T-helper 22 cell (primary cell): ENCODE results near the gene GFRA1.
"Not testable (repeated sequence)": the region's sequence is repeated elsewhere in the genome, so short reads cannot be mapped to it uniquely, and the experiment has no call there.

ENCODE experiments used
- DNase-seq: peaks from one replicate; pipeline ENCODE4 v3.0.0-alpha.2; 2020; ENCODE audit warnings: low read depth

Gene GFRA1

DNA sequence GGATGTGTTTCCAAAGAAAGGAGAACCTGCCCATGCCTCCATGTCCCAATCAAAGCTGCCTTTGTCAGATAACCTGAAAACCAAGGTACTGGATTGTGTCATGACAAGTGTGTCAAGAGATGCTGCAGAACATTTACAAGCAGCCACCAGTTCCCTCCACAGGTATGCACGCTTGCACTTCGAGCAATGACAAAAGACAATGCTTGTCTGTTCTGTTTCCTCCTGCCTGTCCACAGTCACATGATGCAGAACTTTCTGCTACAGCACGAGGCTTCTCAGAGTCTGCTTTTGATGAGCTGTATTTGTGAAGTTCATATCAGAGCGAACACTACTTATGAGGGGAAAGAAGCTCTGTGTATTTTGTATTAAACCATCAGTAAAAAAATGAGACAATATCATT lies 209.9 kb downstream of the GFRA1 start:
- DNase-seq = no peak

DNA sequence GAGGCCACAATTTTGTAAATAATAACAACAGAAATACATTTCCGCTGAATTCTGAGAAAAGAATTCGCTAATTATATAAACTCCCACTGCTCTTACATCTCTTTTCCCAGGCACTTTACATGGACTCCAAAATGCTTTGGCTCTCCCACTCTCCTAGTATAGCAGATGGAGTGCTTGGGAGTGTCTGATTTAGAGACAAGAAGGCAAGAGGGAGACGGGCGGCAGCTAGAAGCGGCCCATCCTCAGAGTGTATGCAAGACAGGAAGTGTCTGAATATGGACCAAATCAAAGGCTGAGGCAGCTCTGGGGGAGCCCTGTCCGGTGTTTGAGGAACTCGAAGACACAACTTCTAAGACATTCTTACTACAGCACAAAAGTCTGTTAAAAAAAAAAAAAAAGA lies 212.1 kb downstream of the GFRA1 start:
- no peak for DNase-seq

DNA sequence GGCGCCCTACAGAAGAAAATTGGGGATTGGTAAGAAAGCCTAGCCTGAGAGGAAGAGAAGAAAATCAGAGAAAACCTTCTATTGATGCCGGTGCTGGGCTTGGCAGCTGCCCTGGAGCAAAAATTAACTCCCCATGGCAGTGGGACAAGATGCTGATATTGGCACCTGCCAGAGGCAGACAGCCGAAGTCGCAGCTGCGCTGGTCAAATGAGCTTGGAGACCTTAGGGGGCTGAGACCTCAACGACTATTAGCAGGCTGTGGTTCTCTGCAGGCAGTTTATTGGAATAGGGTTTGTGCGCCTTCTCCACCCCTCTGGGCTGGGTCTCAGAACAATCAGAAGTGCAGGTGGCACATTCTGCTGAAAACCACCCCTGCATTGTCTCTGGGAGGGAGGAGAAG lies 213.7 kb downstream of the GFRA1 start:
- DNase-seq = no peak

DNA sequence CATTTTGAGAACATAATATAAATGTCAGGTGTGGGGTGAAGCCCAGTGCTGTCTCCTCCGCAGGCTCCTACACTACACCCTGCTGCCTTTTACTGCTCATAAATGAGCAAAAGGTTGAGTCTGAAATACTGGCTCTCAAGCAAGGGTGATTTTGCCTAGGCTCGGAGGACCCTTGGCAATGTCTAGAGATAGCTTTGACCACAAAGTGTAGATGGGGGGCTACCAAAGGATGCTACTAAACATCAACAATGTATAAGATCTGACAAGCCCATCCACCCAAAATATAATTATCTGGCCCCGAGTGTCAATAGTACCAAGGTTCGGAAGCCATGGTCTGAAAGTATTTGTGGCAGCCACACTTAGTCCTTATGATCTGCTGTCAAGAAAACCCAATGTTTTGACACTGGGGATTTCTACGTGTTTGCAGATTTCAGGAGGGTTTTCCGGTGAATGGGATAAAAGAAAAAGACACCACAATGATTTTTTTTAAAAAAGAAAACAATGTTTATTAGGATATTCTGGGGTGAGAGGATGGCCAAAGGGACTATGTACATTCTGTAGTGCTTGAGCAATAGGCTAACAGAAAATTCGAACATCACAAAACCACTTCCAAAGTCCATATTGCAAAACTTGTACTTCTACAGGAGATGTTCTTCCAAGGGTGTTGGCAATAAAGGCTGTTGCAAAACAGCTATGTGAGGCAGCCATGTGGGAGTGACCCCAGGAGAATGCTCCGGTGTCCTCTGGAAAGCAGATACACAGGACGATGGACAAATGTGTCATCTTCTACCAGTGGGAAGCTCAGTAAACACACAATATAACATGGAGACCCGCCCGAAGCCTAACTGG lies 216.3 kb downstream of the GFRA1 start:
- DNase-seq = no peak

DNA sequence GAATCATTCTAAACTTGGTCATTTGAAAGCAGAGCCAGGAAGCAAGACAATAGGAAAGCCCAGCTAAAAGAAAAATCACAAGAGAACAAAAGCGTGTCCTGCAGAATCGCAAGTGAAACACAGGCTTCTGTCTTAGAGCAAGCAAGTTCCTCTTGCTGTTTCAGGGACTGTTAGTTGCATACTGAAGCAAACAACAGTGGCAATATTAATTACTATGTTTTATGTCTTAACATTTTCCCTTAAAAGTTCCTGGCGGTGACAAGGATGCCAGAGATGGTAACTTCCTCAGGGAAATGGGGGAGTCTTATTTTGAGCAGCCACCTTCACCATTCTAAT lies 217.1 kb downstream of the GFRA1 start:
- DNase-seq = no peak

DNA sequence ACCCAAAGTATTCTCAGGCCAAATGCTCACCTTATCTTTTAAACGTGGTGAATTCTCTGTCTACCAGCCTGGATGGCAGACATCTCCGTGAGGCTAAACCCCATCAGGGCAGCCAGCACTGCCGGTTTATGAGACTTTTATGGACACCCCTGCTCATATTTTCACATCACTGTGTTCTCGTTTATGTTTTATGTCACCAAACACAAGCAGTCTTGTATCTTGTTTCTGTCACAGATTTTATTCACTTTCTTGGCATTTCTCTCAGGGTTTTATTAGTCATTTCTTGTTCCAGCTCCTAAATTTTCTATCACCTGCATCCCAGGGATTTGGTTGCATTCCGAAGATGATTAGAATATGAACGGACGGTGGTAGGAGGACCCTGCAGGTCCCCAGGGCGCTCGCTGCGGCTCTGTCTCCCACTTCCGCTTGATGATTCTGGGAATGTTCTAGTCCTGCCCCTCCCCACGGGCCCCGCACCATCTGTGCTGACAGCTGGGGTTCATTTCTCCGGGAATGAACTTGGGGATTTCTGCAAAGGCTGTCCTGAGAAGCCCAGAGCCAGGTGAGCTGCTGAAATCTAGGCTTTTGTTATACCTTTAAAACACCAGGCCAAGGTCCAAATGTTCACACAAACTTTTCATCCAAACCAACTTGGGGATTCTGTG lies 217.6 kb downstream of the GFRA1 start:
- no peak for DNase-seq

DNA sequence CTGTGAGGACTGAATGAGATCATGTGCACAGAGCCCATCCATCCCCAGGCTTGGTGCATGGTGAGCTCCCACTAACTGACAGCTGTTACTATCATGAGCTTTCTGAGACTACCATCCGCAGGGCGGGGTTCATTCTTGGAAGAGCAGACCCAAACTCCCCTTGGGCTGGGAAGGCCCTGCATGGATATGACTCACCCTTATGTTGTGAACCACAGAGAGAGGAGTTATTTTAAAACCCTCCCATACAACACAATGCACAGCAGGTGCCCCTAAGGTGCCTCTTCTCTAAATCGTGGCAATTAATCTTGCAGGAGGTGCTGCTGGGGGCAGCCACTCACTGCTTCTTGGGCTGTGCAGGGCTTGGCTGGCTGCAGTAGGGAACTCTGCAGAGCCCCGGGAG lies 219.1 kb downstream of the GFRA1 start:
- no peak for DNase-seq

DNA sequence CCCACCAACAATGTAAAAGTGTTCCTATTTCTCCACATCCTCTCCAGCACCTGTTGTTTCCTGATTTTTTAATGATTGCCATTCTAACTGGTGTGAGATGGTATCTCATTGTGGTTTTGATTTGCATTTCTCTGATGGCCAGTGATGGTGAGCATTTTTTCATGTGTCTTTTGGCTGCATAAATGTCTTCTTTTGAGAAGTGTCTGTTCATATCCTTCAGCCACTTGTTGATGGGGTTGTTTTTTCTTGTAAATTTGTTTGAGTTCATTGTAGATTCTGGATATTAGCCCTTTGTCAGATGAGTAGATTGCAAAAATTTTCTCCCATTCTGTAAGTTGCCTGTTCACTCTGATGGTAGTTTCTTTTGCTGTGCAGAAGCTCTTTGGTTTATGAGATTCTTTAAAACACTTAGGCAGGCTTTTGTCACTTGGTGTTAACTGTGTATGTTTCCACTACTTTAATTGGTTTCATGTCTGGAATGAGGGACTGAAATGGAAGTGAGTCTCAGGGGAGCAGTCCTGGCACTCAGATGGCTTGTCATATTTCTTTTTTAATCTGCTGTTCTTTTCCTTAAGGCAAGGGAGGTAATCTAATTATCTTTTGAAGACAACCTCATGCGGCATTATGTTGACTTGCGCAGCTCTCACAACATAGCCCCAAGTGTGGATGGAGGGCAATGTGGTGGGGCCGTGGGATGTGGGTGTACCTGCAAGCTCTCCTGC lies 219.8 kb downstream of the GFRA1 start:
- not testable (repeated sequence) for DNase-seq

DNA sequence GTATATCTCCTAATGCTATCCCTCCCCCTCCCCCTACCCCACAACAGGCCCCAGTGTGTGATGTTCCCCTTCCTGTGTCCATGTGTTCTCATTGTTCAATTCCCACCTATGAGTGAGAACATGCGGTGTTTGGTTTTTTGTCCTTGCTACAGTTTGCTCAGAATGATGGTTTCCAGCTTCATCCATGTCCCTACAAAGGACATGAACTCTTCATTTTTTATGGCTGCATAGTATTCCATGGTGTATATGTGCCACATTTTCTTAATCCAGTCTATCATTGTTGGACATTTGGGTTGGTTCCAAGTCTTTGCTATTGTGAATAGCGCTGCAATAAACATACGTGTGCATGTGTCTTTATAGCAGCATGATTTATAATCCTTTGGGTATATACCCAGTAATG lies 220.5 kb downstream of the GFRA1 start:
- DNase-seq = not testable (repeated sequence)

DNA sequence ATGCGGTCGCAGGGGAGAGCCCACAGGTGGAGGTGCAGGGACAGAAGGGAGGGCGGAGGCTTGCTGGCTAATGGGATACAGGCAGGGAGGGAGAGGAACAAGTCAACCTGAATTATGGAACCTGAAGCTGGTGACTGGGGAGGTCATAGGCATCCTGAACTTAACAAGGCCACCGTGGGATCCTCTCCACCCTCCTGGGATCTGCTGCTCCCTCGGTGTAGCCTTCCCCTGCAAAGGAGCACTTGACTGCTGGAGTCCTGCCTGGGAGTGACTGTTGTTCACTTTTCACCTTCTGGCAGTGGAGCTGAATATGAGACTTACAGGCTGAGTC lies 223.1 kb downstream of the GFRA1 start:
- no peak for DNase-seq

DNA sequence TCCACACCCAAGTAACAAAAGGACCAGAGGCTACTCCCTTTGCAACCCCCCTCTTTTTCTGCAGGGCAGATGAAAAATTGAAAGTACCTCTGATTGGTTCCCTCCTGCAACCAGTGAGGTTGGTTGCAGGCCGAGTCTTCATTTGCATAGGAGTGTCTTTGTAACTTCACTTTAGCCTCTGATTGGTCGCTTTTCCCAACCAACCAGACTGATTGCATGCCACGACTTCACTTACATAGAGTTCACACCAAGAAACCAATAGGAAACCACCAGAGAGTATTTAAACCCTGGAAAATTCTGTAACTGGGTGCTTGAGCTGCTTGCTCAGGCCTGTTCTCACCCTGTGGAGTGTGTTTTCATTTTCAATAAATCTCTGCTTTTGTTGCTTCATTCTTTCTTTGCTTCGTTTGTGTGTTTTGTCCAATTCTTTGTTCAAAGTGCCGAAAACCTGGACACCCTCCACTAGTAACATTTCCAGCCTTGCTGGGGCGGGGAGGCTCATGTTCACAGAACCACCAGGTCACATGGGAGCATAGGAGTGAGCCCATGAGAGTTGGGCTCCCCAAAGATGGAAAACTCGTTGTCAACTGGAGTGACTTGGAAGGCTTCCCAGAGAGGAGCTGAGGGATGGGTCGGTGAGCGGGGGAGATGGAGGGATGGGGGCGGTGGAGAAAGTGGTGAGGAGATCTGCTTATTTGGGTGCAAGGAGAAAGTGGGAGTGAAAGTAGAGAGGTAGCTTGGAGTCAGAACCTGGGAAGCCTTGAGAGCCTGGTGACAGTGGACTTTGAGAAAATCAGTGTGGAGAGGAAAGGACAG lies 223.6 kb downstream of the GFRA1 start:
- no peak for DNase-seq

DNA sequence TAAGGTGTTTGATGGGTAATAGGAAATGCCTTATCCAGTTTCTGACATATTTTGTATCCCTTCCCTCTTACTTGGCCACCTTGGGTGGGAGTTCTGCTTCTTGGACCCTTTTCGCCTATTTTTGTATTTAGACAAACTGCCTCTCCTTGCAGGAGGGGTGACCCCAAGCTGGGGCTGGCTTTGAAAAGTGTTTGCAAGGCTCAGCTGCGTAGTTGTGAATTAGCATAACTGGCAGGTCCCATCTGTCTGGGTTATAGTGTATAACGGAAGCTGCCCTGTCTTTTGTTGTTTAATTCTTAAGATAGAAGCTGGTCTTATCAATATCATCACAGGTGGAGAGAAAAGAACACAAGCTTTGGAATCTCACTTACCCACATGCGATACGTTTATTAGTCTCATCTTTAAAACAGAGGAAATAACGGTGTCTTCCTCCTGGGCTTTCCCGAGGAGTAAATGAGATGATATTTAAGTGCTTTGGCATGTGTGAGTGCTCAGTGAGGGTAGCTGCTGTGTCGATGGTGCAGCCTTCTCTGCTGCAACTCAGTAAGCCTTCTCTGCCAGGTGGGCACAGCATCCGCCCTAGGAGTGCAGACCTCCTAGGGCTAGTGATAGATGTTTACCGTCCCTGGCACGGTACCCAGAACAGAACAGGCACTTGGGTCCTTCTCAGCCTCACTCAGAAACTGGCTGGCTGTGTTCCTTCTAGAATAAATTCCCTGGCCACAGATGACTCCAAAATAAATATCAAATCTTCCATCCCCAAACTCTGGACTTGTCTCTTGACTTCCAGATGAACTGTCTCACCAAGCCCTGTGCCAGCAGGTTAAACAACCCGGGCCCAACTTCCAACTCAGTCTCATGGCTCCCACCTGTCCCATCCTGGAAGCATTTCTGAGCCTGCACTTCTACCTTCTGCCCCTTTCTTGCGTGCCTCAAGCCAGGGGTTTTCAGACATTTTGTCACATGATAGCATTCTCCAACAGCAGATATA lies 227.3 kb downstream of the GFRA1 start:
- DNase-seq = no peak

DNA sequence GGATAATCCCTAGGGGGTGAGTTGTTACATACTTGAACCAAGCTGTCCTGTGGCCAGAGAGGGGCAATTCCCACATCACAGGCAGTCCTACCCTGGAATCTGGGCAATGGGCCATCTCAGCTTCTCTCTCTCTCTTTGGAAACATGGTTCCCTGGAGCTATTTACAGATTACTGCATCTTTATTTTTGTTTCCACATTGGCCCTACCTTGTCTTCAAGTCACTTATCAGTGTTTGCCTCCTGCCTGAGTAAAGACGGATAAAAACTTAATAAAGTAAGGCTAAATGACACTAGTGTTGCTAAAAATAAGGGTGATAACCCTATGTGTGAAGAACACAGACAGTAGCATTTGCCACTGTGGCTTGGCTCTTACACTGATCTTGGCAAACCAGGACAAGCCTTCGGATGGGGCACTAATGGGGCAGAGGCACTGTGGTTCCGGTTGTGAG lies 228.2 kb downstream of the GFRA1 start:
- DNase-seq = no peak

DNA sequence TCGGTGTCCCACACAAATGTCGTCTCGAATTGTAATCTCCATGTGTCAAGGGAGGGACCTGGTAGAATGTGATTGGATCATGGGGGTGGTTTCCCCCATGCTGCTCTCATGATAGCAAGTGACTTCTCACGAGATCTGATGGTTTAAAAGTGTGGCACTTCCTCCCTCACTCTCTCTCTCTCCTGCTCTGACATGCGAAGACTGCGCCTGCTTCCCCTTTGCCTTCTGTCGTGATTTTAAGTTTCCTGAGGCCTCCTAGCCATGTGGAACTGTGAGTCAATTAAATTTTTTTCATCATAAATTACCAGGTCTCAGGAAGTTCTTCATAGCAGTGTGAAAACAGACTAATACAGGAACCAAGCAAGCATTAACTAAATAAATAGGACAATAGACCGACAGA lies 229.1 kb downstream of the GFRA1 start:
- DNase-seq = no peak

DNA sequence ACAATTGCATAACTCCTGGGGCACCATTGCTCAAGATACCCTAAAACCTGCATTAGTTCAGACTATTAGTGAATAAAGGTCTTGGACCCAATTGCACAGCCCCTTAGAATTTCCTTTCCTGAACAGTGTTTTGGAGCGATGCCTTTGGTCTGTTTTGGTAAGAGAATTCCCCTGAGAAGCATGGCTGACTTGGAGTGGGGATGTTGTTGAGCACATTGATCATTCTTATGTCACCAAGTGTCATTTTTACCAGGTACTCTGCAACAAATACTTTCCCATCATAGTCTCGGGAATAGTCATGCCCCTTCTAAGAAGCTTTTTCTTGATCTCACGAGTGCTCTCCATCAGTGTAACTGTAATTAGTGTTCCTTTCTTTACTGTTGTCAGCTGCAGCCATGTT lies 229.7 kb downstream of the GFRA1 start:
- DNase-seq = no peak

DNA sequence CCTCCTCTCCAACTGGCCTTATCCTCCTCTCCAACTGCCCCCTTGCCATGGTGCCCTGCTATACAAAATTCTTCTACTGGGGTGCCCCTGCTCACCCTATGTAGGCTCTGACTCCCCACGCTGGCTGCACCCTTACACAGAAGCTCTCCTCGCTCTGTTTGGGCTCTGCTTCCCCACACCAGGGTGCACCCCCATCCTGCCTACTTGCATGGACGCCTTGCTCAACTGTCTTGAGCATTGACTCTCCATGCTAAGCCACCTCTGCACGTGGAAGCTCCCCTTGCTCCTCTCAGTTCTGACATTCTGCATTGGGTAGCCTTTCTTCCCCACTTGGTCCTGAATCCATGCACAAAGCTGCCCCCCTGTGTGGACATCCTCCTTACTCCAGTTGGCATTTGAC lies 231.1 kb downstream of the GFRA1 start:
- DNase-seq = no peak

DNA sequence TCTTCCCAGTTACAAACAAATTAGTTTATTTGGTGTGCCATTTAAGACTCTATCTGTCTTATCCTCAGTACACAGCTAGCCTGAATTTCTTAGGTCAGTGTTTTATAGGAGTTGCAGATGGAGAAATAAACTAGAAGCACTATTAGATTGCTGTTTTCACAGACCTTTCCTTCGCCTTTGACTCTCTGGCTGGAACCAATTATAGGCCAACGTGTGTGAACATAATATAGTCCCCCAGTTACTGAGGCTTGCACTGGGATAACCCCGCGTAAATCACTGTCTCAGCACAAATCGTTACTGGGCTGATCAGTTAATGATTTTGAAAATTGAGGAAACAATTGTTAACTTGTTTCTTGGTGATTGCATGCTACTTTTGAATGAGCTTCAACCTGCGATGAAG lies 233.4 kb downstream of the GFRA1 start:
- DNase-seq = no peak

DNA sequence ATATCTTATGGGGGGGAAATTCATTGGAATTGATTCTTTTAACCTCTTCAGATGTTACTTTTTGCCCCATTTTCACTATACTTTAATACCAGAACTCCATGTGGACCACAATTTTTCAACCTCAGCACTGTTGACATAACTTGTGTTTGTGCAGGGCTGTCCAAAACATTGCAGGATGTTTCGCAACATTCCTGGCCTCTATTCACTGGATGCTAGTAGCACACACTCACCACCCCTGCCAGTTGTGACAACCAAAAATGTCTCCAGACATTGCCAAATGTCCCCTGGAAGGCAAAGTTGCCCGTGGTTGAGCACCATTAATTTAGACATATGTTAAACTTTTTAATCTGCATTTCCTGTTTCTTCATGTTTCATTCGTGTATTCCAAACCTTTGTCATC lies 234.7 kb downstream of the GFRA1 start:
- no peak for DNase-seq

DNA sequence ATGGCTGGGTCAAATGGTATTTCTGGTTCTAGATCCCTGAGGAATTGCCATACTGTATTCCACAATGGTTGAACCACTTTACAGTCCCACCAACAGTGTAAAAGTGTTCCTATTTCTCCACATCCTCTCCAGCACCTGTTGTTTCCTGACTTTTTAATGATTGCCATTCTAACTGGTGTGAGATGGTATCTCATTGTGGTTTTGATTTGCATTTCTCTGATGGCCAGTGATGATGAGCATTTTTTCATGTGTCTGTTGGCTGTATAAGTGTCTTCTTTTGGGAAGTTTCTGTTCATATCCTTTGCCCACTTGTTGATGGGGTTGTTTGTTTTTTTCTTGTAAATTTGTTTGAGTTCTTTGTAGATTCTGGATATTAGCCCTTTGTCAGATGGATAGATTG lies 237.6 kb downstream of the GFRA1 start:
- DNase-seq = not testable (repeated sequence)

DNA sequence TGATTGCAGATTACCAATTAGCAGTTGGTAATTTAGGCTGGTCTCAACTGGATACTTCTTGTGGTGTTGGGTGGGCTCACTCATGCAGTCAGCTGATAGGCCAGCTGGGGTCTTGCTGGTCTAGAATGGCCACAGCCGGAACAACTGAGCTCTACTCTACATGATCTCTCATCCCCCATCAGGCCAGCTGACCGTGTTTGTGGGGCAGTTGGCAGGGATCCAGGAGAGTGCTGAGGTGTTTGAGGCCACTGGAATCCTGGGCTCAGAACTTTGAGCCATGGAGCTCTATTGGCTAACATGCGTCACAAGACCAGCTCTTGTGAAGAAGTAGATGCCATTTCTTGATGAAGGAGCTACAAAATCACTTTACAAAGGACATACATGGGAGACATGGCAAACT lies 242.4 kb downstream of the GFRA1 start:
- no peak for DNase-seq

DNA sequence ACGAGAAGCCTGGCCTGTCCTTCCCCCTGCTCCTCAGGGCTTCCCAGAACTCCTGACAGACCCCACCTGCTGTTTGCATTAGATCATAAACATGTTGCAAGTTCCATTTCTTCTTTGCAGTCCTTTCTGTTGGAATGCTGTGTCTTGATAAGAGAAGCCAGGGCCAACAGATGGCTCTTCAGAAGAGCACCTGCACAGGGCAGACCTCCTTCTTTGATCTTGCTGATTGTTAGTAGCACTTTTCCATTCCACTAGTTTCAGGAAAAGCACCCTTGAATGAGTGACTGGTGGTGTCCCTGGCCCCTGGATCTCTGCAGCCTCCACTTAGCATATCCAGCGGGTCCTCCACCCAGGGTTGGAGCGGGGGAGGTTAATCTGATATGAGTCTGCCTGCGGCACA lies 243.2 kb downstream of the GFRA1 start:
- no peak for DNase-seq
